SH-SY5Y (cell line): ENCODE results near the gene SPATA6.

Experiments used
- GATA2 ChIP-seq: IDR thresholded peaks from 2 replicates; pipeline ENCODE4 v1.6.1; 2011; ENCODE audit warnings: mild to moderate bottlenecking, low read depth, low read length
- GATA3 ChIP-seq: IDR thresholded peaks from 2 replicates; pipeline ENCODE4 v1.6.1; 2011; ENCODE audit warnings: low read depth, mild to moderate bottlenecking, low read length, moderate library complexity

GRCh38 chr1:48470950-48471690 lies 884 bp downstream of the SPATA6 start:
- TF ChIP-seq GATA3 (no peak), GATA2 (no peak)
